ENCODE results near the gene TDRD3.

TDRD3 gene

DNA sequence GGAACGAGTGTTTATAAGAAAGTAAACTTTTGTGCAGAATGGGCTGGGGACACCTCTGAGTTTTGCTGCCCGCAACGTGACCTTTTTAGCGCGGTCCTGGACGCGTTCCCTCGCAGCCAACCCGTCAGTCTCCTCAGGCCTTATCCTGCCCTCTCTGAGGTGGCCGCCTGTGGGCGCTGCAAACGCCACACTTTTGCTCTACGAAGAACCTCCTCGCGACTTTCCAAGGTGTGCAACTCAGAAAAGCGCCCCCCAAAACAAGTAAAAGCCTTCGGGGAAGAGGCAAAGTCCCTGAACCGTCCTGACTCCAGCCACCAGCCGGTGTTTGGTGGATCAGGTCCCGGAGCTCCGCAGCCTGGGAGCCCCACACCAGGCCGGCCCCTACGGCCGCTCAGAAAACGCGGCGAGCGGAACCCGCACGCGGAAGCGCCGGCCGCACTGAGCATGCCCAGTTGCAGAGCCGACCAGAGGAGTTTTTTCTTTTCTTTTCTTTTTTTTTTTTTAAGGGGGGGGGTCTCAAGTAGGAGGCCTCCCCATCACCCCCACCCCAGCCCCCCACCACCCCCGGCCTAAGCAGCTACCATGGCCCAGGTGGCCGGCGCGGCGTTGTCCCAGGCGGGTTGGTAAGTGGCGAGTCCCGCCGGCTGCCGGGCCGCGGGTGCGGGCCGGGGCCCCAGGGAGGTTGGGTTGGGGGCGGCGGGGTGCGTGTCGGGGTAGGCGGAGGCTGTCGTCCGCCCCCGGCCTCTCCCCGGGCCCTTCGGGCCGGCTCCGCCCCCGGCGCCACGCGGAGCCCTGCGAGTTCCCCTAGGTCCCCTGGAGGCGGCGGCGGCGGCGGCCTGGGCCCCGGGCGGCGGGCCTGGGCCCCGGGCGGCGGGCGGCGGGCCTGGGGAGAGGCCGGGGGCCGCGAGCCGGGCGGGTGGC is at the start of gene TDRD3:
Gene TDRD3, plus strand, starts transcription at position 438 of the 921 bp plus-strand sequence. Its CDS starts 145 bp downstream, at position 583.
- TF ChIP-seq, protein P1, sequence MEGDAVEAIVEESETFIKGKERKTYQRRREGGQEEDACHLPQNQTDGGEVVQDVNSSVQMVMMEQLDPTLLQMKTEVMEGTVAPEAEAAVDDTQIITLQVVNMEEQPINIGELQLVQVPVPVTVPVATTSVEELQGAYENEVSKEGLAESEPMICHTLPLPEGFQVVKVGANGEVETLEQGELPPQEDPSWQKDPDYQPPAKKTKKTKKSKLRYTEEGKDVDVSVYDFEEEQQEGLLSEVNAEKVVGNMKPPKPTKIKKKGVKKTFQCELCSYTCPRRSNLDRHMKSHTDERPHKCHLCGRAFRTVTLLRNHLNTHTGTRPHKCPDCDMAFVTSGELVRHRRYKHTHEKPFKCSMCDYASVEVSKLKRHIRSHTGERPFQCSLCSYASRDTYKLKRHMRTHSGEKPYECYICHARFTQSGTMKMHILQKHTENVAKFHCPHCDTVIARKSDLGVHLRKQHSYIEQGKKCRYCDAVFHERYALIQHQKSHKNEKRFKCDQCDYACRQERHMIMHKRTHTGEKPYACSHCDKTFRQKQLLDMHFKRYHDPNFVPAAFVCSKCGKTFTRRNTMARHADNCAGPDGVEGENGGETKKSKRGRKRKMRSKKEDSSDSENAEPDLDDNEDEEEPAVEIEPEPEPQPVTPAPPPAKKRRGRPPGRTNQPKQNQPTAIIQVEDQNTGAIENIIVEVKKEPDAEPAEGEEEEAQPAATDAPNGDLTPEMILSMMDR (IDR thresholded peaks at IDR 0.05; ENCODE audit: low read depth, low read length): peak; percentile 84
- H3K4me3 ChIP-seq (replicated peaks in 1 of 2; ENCODE audit: low read depth in 2 of 2, low read length in 2 of 2): peak within 1 kb of the TSS; percentile 67 to 77
- peak; percentile 89 to 90 for DNase-seq (ENCODE audit: low read depth in 2 of 2)

DNA sequence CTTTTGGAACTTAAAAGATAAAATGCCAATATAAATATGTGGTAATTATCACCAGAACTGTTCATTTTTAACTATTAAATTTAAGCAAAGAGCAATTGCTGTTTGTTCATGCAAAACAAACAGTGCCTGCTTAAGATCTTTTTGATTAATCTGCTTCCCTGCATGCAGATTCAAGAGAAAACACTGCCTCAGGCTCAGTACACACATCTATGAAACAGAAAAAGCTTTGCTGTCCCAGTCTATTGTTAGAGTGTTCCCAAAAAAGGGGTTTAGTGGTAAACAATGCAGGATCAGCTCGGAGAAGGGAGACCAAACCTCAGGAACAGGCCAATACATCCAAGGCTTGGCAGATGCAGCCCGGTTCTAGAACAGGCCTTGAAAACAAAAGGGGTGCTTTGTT is 49.3 kb upstream of the TDRD3 start:
- no peak for DNase-seq (ENCODE audit: low read depth in 2 of 2)
- no peak overlapping the region for H3K4me3 ChIP-seq (replicated peaks in 1 of 2; ENCODE audit: low read depth in 2 of 2, low read length in 2 of 2)
- TF ChIP-seq, protein P1 (IDR thresholded peaks at IDR 0.05; ENCODE audit: low read depth, low read length): no peak

DNA sequence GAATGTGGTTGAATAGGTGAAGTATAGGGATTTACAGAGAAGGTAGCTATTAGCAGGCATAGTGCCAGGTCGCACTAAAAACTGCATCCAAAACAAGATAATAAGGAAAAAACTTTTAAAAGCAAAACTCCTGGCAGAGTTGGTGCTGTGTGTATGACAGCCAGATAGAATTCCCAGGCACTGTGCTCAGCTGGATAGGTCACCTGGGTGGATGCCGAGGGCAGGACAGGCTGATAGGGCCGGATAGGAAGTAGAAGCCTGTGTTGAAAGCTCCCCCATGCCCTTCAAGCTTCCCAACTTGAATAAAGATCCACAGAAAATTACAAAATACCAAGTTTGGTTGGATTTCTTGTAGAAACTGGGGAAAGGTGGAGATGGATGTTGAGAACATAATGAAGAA is 48.9 kb upstream of the TDRD3 start:
- DNase-seq (ENCODE audit: low read depth in 2 of 2): no peak
- TF ChIP-seq, protein P1 (IDR thresholded peaks at IDR 0.05; ENCODE audit: low read depth, low read length): no peak
- H3K4me3 ChIP-seq (replicated peaks in 1 of 2; ENCODE audit: low read depth in 2 of 2, low read length in 2 of 2): no peak overlapping the region

DNA sequence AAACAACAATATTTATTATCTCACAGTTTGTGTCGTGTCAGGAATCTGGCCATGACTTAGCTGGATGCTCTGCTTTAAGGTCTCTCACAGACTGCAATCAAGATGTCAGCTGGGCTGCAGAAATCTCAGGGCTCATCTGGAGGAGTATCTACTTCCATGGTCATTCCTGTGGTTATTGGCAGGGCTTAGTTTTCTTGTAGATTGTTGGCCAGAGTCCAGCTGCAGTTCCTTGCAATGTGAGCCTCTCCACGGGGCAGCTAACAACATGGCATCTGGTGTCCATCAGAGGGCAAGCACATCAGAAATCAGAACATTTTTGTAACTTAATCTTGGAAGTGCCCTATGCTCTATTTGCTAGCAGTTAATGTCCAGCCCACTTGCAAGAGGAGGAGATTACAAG is 45.7 kb upstream of the TDRD3 start:
- TF ChIP-seq, protein P1 (IDR thresholded peaks at IDR 0.05; ENCODE audit: low read depth, low read length): no peak
- no peak overlapping the region for H3K4me3 ChIP-seq (replicated peaks in 1 of 2; ENCODE audit: low read depth in 2 of 2, low read length in 2 of 2)
- DNase-seq (ENCODE audit: low read depth in 2 of 2): peak; percentile 64 to 81

DNA sequence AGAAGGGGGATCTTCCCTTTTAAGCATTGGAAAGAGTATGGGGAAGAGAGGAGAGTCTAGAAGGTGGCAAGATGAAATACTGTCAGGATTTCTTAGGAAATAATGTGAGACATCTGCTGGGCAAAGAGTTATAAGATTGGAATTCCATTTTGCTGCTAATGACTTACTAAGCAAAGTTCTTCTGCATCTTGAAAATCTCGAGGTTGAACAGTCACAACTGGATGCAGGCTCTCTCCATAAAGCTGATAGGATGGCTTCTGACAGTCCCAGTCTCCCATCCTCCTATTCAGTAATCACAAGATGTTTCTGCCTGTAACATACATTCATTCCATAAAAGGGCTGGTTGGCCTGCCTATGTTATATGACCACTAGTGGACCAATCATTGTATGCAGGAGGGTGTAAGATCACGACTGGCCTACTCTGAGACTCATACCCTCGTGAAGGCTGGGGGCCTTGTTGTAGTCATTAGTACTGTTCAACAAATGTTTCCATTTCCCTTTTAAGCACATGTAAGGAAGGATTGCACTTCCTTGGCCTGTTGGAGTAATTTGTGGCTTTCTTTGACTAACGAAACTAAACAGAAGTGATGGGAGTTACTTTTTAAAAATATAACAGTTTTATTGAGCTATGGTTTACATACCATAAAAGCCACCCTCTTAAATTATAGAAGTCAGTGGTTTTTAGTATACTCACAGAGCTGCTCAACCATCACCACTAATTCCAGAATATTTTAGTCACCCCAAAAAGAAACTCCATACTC is 45.0 kb upstream of the TDRD3 start:
- no peak for DNase-seq (ENCODE audit: low read depth in 2 of 2)
- no peak overlapping the region for H3K4me3 ChIP-seq (replicated peaks in 1 of 2; ENCODE audit: low read depth in 2 of 2, low read length in 2 of 2)
- TF ChIP-seq, protein P1 (IDR thresholded peaks at IDR 0.05; ENCODE audit: low read depth, low read length): no peak

DNA sequence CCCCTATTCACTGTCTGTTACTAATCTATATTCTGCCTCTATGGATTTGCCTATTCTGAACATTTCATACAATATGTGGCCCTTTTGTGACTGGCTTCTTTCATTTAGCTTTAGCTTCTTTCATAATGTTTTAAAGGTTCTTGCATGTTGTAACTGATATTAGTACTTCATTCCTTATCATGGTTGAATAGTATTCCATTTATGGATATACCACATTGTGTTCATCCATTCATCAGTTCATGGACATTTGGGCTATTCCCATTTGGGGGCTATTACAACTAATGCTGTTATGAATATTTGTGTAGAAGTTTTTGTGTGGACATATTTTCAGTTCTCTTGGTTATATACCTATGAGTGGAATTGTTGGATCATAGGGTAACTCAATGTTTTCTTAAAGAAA is 44.4 kb upstream of the TDRD3 start:
- TF ChIP-seq, protein P1 (IDR thresholded peaks at IDR 0.05; ENCODE audit: low read depth, low read length): no peak
- no peak for DNase-seq (ENCODE audit: low read depth in 2 of 2)
- no peak overlapping the region for H3K4me3 ChIP-seq (replicated peaks in 1 of 2; ENCODE audit: low read depth in 2 of 2, low read length in 2 of 2)

Data from cardiac fibroblast (primary cell).